Measurements from ENCODE around the gene SULT2B1.
"Not testable (repeated sequence)": the region's sequence is repeated elsewhere in the genome, so short reads cannot be mapped to it uniquely, and the experiment has no call there.

SULT2B1 gene

DNA sequence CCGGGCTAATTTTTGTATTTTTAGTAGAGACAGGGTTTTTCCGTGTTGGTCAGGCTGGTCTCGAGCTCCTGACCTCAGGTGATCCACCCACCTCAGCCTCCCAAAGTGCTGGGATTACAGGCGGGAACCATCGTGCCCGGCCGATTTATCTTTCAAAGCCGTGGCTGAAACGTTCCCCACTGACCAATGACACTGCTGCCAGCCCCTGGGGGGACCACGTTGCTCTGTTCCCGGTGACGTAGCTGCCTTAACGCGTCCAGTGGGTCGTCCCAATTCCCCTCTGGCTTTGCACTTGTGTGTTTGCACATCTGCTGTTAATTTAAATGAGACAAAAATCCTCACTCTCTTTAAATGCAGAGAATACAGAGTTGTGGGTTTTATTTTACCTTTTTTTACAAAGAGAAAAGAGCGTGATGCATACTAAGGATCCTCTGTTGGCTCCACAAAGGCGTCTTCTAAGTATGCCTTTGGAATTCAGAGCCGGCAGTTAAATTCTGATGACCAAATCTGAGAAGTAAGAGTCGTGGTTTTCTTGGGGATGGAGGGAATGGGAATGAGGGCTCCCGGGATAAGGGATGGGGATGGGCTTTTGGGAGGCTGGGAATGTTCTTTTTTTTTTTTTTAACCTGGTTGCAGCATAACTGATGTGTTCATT, 21.8 kb upstream of the SULT2B1 start:
- no peak for DNase-seq

DNA sequence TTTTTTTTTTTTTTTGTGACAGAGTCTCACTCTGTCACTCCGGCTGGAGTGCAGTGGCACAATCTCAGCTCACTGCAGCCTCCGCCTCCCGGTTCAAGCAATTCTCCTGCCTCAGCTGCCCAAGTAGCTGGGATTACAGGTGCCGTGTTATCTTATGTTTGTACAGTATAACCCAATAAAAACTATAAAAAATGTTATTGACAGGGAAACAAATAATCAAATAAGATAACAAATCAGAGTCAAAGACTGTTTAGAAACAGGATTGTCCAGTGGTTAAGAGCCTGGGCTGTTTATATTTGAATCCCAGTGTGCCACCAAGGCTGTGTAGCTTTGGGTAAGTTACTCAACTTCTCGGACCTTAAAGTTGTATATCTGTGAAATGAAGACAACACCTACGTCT, 21.2 kb upstream of the SULT2B1 start:
- no peak for DNase-seq

DNA sequence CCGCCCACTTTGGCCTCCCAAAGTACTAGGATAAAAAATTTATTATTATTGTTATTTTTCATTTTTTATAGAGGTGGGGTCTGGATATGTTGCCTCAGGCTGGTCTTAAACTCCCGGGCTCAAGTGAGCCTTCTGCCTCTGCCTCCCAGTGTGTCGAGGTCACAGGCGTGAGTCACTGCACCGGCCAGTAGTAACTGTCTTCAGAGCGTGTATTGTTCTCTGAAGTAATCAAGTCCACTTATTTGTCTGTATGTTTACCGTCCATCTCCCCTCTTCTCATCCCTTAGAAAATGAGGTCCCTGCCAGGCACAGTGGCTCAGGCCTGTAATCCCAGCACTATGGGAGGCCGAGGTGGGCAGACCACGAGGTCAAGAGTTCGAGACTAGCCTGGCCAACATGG, 18.2 kb upstream of the SULT2B1 start:
- DNase-seq = no peak

DNA sequence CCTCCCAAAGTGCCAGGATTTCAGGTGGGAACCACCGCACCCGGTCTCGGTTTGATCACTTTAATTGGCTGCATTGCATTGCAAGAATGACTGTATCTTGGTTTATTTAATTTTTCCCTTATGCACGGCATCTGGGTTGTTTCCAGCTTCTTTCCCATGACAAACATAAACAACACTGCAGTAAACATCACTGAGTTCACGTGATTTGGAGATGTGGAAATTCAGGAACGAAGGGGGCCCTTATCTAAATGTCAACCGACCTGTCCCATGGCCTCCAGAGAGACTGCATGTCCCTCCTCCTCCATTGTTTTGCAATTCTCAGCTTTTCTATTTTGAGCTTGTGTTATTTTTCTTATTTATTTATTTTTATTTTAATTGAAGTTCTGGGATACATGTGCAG, 14.4 kb upstream of the SULT2B1 start:
- no peak for DNase-seq

DNA sequence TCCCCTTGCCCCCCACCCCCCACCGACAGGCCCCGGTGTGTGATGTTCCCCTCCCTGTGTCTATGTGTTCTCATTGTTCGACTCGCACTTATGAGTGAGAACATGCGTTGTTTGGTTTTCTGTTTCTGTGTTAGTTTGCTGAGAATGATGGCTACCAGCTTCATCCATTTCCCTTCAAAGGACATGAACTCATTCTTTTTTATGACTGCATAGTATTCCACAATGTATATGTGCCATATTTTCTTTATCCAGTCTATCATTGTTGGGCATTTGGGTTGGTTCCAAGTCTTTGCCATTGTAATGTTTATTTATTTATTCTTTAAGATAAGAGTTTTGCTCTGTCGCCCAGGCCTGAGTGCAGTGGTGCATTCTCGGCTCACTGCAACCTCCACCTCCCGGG, 13.9 kb upstream of the SULT2B1 start:
- not testable (repeated sequence) for DNase-seq

DNA sequence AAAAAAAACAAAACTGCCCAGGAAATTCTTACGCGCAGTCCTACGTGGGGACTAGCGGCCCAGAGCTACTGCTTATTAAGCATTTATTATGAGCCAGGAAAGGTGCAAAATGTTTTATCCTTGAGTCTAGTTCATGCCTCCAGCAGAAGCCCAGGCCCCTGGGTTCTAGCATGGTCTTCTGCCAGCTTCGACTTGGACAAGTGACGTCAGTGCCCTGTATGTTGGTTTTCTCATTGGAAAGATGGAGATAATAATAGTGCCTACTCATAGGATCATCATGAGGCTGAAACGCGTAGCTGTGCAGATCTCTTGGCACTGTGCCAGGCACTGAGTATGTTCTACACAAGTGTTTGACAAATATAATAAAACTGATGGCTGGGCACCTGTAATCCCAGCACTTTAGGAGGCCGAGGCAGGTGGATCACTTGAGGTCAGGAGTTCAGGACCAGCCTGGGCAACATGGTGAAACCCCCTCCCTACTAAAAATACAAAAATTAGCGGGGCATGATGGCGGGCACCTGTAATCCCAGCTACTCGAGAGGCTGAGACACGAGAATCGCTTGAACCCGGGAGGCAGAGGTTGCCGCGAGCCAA, 12.4 kb upstream of the SULT2B1 start:
- no peak for DNase-seq

DNA sequence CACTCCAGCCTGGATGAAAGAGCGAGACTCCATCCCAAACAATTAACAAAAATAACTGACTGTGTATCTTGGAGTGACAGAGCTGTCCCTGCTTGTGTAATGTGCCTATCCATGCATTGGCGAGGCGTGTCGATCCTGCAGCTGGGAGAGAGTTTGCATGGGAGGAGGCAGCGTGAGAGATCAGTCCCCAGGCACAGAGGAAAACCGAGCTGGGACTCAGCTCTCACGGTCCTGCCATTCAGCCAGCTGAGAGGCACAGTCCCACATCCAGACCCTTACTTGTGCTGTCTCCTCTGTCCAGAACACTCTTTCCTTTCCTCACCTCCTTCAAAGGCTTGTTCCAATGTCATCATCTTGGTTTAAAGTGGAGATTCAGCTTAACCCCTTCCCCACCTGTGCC, 11.9 kb upstream of the SULT2B1 start:
- DNase-seq = no peak

DNA sequence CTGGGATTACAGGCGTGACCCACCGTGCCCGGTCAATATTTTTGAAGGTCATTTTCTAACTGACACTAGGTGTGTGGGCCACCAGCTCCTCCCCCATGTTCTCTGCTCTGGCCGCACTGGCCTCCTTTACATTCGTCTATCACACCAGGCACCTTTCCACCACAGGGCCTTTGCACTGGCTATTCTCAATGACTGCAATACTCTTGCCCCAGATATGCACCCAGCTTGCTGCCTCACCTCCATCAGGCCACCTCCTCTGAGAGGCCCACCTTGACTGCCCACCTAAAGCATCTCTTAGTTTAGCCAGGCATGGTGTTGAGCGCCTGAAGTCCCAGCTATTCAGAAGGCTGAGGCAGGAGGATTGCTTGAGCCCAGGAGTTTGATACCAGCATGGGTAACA, 10.2 kb upstream of the SULT2B1 start:
- no peak for DNase-seq

DNA sequence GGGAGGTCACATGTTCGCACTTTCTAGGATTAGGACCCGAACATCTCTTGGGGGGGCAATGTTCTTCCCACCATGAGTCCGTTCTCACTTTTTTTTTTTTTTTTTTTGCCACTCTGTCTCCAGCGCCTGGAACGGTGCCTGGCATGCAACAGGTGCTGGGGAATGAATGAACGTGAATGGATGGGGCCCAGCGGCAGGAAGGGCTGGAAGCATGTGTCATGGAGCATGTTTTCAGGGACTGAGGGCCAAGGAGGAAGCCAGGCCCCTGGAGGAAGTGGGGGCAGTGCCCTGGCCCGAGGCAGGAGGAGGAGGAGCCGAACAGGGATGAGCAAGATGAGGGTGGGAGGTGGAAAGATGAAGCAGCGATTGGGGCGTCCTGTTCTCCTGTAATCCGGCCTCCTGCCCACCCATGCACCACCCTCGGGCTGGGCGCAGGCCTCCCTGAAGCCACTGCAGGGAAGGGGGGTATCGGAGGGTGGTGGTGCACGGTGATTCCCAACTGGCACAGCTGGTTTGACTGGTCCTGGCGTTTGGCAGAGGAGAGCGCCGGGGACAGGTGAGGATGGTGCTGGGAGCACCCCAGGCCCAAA, 8.8 kb upstream of the SULT2B1 start:
- no peak for DNase-seq

DNA sequence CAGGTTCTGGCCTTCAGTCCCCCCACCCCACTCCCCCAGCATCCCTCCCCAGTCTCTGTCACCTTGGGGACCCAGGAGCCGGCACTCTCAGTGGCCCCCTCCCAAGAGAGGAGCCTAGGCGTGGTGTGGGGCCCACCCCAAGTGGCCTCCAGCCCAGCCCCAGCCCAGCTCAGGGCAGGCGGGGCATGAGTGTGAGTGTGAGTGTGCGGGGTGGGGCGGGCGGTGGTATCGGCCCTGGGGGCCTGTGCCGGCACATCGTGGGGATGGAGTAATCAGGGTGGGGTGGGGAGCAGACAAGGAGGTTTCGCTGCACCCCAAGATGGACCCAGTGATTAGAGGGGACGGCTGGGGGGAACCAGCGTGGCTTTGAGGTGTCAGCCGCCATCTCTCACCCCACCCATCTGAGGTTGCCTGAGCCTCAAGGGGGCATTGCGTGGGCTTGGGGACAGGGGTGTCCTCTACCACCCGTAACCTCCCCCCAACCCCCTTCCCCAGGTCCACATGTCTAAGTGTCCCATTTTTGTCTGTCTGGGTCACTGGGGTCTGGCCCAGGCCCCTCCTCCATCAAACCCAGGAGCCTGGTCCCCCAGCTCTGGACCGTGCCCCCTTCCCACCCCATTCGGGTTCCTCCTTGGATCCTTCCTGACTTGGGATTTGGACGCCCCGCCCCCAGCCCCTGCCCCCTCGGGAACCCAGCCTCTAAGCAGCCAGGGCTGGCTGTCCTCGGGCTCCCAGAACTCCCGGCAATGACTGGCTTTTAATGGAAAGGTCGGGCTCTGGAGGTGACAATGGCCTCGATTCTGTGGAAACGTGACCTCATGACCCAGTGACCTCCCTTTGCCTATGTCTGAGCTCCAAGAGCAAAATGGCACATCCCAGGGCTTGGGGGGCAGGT, 6.9 kb upstream of the SULT2B1 start:
- no peak for DNase-seq

DNA sequence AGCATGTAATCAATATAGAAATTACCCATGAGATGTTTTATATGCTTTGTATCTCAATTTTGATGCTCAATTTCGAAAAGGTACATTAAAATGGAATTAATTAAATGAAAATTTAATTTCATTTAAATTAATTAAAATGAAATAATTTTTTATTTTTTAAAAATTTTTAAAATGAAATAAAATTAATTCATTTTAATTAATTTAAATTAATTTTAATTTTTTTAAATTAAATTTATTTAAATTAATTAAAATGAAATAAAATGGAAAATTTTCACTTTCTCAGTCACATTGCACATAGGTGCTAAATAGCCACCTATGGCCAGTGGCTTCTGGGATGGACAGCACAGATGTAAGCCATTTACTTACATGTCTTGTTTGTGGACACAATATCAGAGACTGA, 4.2 kb upstream of the SULT2B1 start:
- no peak for DNase-seq

DNA sequence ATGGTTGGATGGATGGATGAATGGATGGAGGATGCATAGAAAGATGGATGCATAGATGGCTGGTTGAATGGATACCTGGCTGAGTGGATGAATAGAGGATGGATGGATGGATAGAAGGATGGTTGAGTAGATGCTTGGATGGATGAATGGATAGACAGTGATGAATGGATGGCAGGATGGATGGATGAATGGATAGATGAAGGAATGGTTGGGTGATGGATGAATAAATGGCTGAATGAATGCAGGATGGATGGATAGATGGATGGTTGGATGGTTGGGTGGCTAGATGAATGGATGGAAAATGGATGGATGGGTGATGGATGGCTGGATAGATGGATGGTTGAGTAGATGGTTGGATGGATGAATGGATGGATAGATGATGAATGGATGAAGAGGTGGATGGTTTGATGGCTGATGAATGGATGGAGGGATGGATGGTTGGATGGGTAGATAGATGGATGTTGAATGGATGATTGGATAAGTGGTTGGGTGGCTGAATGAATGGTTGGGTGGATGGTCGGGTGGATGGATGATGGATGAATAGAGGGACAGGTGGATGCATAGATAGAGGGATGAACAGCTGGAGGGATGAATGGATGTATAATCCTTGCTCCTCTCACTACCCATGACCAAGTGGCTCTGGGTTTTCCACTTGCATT, 3.6 kb upstream of the SULT2B1 start:
- DNase-seq = no peak

DNA sequence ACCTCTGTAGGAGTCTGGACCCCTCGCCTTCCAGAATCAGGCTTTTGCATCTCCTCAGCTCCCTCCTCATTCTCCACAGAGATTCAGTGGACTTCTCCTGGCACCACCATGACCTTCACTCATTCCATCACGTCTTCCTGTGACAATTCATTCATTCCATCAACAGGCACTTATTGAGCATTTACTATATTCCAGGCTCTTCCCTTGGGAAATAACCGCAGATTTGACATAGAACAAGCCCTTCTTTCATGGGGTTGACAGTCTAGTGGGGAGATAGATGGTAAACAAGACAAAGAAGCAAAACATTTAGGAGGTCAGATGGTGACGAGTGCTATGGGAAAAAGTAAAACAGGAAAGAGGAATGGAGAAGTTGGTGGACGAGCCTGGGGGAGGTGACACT, 2.6 kb upstream of the SULT2B1 start:
- DNase-seq = no peak

DNA sequence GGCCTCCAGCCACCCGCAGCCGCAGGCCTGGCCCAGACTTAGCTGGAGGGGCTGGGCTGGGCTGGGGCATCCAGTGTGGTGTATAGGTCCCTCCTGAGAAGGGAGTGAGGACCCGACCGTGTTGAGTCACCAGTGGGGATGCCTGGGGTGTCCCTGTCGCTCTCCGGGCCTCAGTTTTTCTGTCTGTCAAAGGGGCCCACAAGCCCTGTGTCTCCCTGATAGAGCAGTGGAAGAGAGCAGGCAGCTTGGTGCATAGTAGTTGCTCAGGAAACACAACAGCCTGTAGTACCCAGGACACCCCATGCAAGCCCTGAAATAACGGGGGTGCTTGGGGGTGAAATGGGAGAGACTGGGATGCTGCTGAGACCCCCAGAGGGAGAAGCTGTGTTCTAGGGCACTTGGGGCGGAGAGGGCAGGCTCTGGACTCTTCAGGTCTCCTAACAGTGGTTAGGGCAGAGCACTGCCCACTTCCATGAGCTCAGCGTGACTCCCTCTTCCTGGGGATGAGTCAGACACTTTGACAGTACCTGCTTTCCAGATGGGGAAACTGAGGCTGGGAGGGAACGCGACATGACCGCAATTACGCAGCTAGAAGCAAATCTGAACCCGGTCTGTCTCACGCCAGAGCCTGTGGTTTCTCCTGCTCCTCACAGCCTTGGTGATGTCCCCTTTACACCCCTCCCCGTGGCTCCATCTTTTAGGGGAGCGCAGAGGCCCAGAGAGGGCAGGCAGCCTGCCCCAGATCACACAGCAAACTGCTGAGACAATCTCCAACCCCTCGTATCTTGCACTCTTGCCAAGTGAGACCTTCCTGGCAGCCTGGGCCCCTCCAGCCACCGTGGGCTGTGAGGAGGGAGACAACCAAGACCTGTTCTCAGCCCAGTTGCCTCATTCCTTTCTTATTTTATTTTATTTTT, 692 bp downstream of the SULT2B1 start:
- no peak for DNase-seq

DNA sequence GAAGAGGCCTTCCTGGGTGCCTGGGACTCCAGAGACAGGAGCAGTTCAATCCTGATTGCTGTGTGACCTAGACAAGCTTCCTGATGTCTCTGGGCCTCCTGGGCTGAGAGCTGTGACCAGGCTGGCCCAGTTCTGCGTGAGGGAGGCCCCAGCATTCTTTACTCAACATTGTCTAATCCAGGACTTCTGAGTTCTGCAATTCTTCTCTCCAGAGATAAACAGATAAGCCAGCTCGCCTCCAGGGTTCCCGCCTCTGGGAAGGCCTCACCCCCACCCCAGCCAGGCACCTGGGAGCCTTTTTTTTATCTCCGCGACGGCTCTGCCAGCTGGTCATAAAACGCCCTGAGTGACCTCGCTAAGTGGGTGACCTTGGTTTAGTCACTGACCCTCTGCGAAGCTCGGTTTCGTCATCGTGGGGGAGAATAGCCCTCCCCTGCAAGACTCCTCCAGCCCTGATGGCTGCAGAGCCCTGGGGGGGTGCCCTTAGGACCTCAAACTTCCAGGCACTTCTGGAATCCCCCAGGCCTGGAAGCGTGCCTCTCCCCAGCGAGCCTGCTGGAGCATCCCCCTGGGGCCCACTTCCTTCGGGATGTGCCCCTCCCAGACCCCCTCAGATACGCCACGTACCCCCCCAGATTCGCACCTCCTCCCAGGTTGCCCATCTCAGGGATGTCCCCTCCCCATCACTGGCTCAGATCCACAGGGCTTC, 1.9 kb downstream of the SULT2B1 start:
- no peak for DNase-seq

DNA sequence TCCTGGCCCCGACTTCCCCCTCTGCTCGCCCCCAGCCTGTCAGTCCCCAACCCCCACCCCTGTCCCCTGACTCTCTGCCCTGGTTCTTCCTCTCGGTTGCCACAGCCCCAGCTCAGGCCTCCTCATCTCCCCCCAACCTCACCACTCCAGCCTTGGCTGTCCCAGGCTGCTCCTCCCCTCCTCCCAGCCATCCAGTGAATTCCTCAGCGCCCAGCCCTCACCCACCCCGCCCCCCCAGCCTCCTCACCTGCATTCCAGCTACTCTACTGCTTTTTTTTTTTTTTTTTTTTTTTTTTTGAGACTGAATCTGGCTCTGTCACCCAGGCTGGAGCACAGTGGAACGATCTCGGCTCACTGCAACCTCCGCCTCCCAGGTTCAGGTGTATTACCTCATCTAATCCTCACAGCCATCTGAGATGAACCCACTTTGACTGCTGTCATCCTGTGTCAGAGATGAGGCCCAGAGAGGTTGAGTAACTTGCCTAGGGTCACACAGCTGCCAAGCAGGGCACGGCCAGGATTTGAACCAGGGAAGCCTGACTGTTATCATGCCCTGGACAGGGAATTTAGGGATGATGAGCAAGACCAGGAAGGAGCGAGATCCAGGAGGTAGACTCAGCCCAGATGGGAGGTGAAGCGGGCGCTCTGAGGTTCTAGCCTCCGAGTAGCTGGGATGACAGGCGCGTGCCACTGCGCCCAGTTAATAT, 2.6 kb downstream of the SULT2B1 start:
- DNase-seq = no peak

DNA sequence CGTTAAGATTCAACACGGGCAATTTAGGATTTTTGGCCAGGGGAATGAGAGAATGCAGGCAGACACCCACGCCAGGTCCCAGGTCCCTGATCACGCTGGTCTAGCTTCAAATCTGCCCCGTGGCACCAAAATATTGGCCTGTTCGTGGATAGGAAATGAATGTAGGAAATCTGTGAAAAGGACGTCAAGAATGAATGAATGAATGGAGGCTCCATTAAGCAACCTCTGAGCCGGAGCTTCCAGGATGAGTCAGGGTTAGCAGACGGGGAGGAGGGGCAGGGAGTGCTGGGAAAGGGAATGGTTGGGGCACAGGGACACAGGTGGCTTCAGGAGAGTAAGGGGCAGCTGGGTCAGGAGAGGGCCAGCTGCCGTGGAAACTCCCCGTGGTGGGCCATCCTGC, 4.2 kb downstream of the SULT2B1 start:
- DNase-seq = no peak

DNA sequence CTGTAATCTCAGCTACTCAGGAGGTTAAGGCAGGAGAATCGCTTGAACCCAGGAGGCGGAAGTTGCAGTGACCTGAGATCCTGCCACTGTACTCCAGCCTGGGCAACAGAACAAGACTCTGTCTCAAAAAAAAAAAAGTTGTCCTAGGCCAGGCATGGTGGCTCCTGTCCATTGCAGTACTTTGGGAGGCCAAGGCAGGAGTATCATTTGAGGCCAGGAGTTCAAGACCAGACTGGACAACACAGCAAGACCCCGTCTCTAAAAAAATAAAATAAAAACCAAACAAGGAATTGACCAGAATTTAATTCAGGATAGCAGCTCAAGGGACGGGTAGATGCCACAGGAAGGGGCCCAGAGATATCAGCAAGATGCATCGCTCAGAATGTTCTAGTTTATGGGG, 4.9 kb downstream of the SULT2B1 start:
- DNase-seq = no peak

DNA sequence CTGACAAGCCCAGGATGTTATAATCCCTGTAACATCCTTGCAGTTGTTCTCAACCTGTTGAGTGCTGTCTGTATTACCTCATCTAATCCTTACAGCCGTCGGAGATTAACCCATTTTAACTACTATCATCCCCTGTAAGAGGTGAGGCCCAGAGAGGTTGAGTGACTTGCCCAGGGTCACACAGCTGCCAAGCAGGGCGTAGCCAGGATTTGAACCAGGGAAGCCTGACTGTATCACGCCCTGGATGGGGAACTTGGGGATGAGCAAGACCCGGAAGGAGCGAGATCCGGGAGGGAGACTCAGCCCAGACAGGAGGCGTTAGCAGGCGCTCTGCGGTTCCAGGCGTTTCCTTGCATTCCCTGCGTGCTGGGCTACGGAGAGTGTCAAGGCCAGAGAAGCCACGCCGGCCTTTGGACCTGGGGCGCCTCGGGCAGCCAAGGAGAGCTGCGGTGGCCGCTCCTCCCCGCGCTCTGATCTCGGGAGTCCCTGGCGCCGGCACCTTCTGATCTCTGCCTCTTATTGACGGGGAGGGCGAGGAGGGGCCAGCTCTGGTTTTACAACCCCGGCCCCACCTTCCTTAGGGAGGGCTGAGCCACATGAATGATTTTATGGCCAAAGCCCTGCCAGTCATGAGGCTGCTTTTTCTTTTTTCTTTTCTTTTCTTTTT, 6.2 kb downstream of the SULT2B1 start:
- DNase-seq = no peak

DNA sequence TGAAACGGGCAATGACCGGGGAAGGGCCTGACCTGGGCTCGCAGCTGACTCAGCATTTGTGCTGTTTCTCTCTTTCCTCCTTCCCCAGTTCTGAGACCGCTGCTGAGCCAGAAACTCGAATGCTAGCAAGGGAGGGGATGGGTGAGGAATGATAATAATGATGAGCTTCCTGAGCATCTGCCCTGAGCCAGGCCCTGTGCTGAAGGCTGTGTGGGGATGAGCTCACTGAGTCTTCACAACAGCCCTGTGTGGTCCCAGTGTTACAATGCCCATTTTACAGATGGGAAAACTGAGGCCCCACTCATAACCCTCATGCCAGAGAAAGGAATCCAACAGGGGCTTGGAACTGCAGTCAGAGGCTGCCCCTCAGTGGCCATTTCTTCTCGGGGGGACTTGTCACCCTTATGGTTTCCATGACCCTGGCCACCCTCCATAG, 8.1 kb downstream of the SULT2B1 start:
- no peak for DNase-seq

All from activated gamma-delta T cell (primary cell).